Rectal smooth muscle tissue (tissue), 1 donor: ENCODE data around the gene ANXA7.
"Not testable (repeated sequence)": the region's sequence is repeated elsewhere in the genome, so short reads cannot be mapped to it uniquely, and the experiment has no call there.

Experiments
- H3K27ac ChIP-seq: one replicate; pipeline ENCODE4 v1.7.0; 2013; ENCODE audit warnings: low read depth, low read length, inconsistent platforms
- H3K27me3 ChIP-seq: one replicate; pipeline ENCODE4 v1.7.0; 2013; ENCODE audit warnings: low read length; ENCODE audit not compliant: control insufficient read depth, insufficient read depth
- H3K36me3 ChIP-seq: one replicate; pipeline ENCODE4 v1.7.0; 2013; ENCODE audit warnings: low read length; ENCODE audit not compliant: control insufficient read depth, insufficient read depth
- H3K4me1 ChIP-seq: one replicate; pipeline ENCODE4 v1.7.0; 2013; ENCODE audit warnings: low read length; ENCODE audit not compliant: control insufficient read depth, insufficient read depth
- H3K4me3 ChIP-seq: one replicate; pipeline ENCODE4 v1.7.0; 2013; ENCODE audit warnings: low read length
- H3K9ac ChIP-seq: one replicate; pipeline ENCODE4 v1.7.0; 2013; ENCODE audit warnings: low read length

The ANXA7 gene

GRCh38 chr10:73405556-73405955, 8.3 kb downstream of the ANXA7 start:
- Histone ChIP-seq H3K27me3 (no peaks in the 10 kb centered on the region), H3K4me3 (no peak overlapping the region), H3K9ac (no peak overlapping the region), H3K4me1 (no peaks in the 10 kb centered on the region), H3K27ac (no peak overlapping the region), H3K36me3 (no peaks in the 10 kb centered on the region)

GRCh38 chr10:73404690-73405089, 9.2 kb downstream of the ANXA7 start:
- H3K4me3 ChIP-seq = no peak overlapping the region
- H3K27ac ChIP-seq = no peak overlapping the region
- no peak overlapping the region for H3K9ac ChIP-seq
- no peaks in the 10 kb centered on the region for H3K27me3 ChIP-seq
- no peaks in the 10 kb centered on the region for H3K36me3 ChIP-seq
- H3K4me1 ChIP-seq = no peaks in the 10 kb centered on the region

DNA sequence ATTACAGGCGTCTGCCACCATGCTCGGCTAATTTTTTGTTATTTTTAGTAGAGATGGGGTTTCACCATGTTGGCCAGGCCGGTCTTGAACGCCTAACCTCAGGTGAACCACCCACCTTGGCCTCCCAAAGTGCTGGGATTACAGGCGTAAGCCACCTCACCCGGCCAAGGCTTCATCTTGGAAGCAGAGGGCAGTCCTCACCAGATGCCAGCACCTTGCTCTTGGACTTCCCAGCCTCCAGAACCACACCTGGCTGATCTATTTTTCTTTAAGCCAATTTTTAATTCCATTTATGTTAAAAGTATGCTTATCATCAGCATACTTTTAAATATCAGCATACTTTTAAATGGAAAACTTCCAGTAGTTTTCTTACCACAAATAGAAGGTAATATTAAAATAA, 12.2 kb downstream of the ANXA7 start:
- peaks cover 2% of the 10 kb centered on the region for H3K36me3 ChIP-seq
- H3K9ac ChIP-seq = no peak overlapping the region
- H3K27me3 ChIP-seq = no peaks in the 10 kb centered on the region
- H3K27ac ChIP-seq = no peak overlapping the region
- no peaks in the 10 kb centered on the region for H3K4me1 ChIP-seq
- no peak overlapping the region for H3K4me3 ChIP-seq

GRCh38 chr10:73399063-73399462, 14.8 kb downstream of the ANXA7 start:
- Histone ChIP-seq H3K4me1 (no peaks in the 10 kb centered on the region), H3K36me3 (peaks cover 12% of the 10 kb centered on the region), H3K27me3 (no peaks in the 10 kb centered on the region), H3K9ac (no peak overlapping the region), H3K27ac (no peak overlapping the region), H3K4me3 (no peak overlapping the region)

GRCh38 chr10:73398024-73398423, 15.8 kb downstream of the ANXA7 start:
- H3K27ac ChIP-seq = no peak overlapping the region
- no peak overlapping the region for H3K9ac ChIP-seq
- no peaks in the 10 kb centered on the region for H3K27me3 ChIP-seq
- no peak overlapping the region for H3K4me3 ChIP-seq
- H3K4me1 ChIP-seq = no peaks in the 10 kb centered on the region
- H3K36me3 ChIP-seq = peaks cover 12% of the 10 kb centered on the region

DNA sequence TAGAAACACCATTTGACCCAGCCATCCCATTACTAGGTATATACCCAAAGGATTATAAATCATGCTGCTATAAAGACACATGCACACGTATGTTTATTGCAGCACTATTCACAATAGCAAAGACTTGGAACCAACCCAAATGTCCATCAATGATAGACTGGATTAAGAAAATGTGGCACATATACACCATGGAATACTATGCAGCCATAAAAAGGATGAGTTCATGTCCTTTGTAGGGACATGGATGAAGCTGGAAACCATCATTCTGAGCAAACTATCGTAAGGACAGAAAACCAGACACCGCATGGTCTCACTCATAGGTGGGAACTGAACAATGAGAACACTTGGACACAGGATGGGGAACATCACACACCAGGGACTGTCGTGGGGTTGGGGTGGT, 19.5 kb downstream of the ANXA7 start:
- H3K4me1 ChIP-seq, H3K4me3 ChIP-seq, H3K27ac ChIP-seq, H3K9ac ChIP-seq, H3K27me3 ChIP-seq: not testable (repeated sequence)
- peaks cover 12% of the 10 kb centered on the region for H3K36me3 ChIP-seq

DNA sequence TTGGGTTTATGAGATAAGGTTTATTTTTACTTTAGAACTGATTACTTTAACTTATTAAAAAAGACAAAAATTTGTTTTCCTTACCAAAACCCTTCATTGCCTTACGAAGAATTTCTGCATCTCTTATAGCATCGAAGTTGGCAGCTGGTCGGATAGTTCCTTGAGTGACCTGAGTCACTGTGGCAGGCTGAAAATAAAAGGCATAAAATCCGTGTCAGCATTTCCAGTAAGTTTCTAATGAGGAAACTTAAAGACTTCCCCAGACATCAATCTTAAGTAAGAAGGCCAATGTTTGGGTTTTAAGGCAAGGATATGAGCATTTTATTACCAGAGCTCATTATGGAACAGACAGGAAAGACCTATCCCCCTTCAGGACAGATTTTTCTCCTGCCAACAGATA, 25.6 kb downstream of the ANXA7 start:
- H3K4me1 ChIP-seq = no peaks in the 10 kb centered on the region
- no peak overlapping the region for H3K27ac ChIP-seq
- no peak overlapping the region for H3K4me3 ChIP-seq
- no peaks in the 10 kb centered on the region for H3K27me3 ChIP-seq
- H3K9ac ChIP-seq = no peak overlapping the region
- H3K36me3 ChIP-seq = peaks cover 11% of the 10 kb centered on the region

- Histone ChIP-seq H3K36me3 (peaks cover 22% of the 10 kb centered on the region), H3K9ac (no peak overlapping the region), H3K27ac (no peak overlapping the region), H3K4me3 (no peak overlapping the region), H3K27me3 (no peaks in the 10 kb centered on the region), H3K4me1 (no peaks in the 10 kb centered on the region)
Observed at GRCh38 chr10:73386583-73386982, 27.3 kb downstream of the ANXA7 start.

GRCh38 chr10:73379064-73379748, 34.7 kb downstream of the ANXA7 start:
- Histone ChIP-seq H3K4me1 (no peaks in the 10 kb centered on the region), H3K27me3 (no peaks in the 10 kb centered on the region), H3K36me3 (peaks cover 31% of the 10 kb centered on the region), H3K9ac (no peak overlapping the region), H3K4me3 (no peak overlapping the region), H3K27ac (no peak overlapping the region)

- Histone ChIP-seq H3K27me3 (no peaks in the 10 kb centered on the region), H3K4me3 (no peak overlapping the region), H3K27ac (no peak overlapping the region), H3K4me1 (no peaks in the 10 kb centered on the region), H3K9ac (no peak overlapping the region), H3K36me3 (peaks cover 20% of the 10 kb centered on the region)
Observed at GRCh38 chr10:73376679-73377078, 37.2 kb downstream of the ANXA7 start.

- peaks cover 5% of the 10 kb centered on the region for H3K36me3 ChIP-seq
- no peak overlapping the region for H3K9ac ChIP-seq
- H3K27ac ChIP-seq = no peak overlapping the region
- H3K4me1 ChIP-seq = no peaks in the 10 kb centered on the region
- H3K4me3 ChIP-seq = no peak overlapping the region
- H3K27me3 ChIP-seq = no peaks in the 10 kb centered on the region
Observed at GRCh38 chr10:73368238-73368637, 45.6 kb downstream of the ANXA7 start.

DNA sequence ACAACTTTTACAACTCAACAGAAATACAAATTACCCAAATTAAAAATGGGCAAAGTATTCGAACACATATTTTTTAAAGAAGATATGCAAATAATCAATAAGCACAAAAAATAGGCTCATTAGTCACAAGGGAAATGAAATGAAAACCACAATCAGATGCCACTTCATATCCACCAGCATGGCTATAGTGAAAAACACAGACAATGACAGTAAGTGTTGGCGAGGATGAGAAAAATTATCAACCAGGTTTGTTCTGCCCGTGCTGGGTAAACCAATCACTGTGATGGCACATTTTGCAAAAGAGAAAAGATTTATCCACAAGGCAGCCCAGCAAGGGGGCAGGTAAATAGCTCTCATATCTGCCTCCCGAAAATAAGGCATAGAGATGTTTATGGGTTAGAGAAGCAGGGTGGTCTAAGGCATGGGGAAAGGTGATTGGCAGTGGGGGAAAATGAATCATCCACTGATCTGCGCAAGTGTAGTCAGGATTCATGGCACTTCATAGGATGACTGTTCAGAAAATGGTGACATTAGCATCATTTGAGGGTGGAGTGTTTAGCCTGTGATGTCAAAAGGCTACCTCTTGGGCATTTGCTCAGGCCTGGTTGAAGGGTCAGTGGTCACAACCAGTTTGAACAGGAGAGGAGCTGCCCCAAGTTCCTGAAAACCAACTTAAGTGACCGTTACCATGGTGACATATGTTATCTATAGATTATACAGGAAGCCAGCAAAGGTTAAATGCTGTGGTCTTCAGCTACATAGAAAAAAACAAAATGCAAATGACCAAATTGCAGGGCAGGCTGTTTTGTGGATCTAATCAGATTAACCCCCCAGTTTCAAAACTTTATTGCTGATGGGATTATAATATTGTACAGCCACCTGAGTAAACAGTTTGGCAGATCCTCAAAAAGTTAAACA, 47.2 kb downstream of the ANXA7 start:
- H3K27me3 ChIP-seq = no peaks in the 10 kb centered on the region
- peaks cover 5% of the 10 kb centered on the region for H3K36me3 ChIP-seq
- no peak overlapping the region for H3K4me3 ChIP-seq
- no peak overlapping the region for H3K9ac ChIP-seq
- no peaks in the 10 kb centered on the region for H3K4me1 ChIP-seq
- no peak overlapping the region for H3K27ac ChIP-seq

DNA sequence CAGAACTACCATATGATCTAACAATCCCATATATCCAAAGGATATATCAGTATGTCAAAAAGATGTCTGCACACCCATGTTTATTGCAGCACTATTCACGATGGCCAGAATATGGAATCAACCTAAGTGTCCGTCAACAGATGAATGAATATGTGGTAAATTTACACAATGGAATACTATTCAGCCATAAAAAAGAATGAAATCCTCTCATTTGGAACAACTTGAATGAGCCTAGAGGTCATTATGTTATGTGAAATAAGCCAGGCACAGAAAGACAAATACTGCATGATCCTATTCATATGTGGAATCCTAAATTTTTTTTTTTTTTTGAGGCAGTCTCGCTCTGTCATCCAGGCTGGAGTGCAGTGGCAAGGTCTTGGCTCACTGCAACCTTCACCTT, 48.9 kb downstream of the ANXA7 start:
- H3K27me3 ChIP-seq = no peaks in the 10 kb centered on the region
- no peak overlapping the region for H3K4me3 ChIP-seq
- peaks cover 5% of the 10 kb centered on the region for H3K36me3 ChIP-seq
- no peak overlapping the region for H3K27ac ChIP-seq
- H3K4me1 ChIP-seq = no peaks in the 10 kb centered on the region
- H3K9ac ChIP-seq = no peak overlapping the region
